ENCODE measurements around the gene YIPF2. TPM values are rescaled to one million over a fixed set of nuclear protein-coding genes. Genes with fewer than 3 reads are reported as not detected.

Gene YIPF2
- polyA plus RNA-seq, 1 of the 3 experiments (the other 2 are of a cell fraction) = 61.3 TPM

- H3K4me2 ChIP-seq = peak overlapping the region; percentile 59; the same call in 1 of the 2 replicates
These were observed 47.1 kb upstream of the YIPF2 start for GRCh38 chr19:10975374-10976130.

DNA sequence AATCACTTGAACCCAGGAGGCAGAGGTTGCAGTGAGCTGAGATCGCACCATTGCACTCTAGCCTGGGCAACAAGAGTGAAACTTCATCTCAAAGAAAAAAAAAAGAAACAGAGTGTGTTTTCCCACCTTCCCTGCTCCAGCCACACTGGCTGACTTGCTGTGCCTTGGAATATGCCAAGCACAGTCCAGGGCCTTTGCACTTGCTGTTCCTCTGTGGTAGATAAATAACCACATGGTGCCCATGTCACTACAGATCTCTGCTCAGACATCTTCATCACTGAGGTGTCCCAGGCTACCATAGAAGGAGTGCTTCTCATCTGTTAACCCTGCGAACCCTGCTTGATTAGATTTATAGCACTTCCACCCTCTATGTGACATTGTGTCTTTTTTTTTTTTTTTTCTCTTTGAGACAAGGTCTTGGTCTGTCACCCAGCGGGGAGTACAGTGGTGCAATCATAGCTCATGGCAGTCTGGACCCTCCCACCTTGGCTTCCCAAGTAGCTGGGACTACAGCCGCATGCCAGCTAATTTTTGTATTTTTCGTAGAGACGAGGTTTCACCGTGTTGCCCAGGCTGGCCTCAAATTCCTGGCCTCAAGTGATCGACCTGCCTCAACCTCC is 42.8 kb upstream of the YIPF2 start:
- Histone ChIP-seq H3K9me2 (no peaks in the 10 kb centered on the region), H3K9me3 (no peaks in the 10 kb centered on the region), H3K27me3 (ENCODE audit: insufficient read depth) (no peaks in the 10 kb centered on the region), H3K79me2 (ENCODE audit: insufficient read depth) (peaks cover 100% of the 10 kb centered on the region), H3K4me2 (no peak overlapping the region), H3F3A (replicated peaks; ENCODE audit: insufficient read depth) (peaks cover 4% of the 10 kb centered on the region), H3K4me3 (ENCODE audit: low read depth in 2 of 2, low read length in 1 of 2) (no peak overlapping the region), H2AFZ (ENCODE audit: low read depth) (no peak overlapping the region), H3K9ac (no peak overlapping the region), H3K27ac (ENCODE audit: low read depth in 2 of 2, low read length in 1 of 2) (no peak overlapping the region), H3K36me3 (replicated peaks in 1 of 2; ENCODE audit: control insufficient read depth in 1 of 2, insufficient read depth in 2 of 2, low read length in 1 of 2) (no peaks in the 10 kb centered on the region), H3K4me1 (ENCODE audit: control insufficient read depth in 1 of 2, insufficient read depth in 2 of 2, low read depth in 1 of 2, low read length in 1 of 2) (peaks cover 5 to 7% of the 10 kb centered on the region in 2 experiments; a peak in 2 of 4 replicates), H4K20me1 (ENCODE audit: insufficient read depth) (peaks cover 87% of the 10 kb centered on the region)
- WGBS (ENCODE audit: low lambda C conversion rate) = 97% methylated on average over 8 of the region's 8 CpGs
- TF ChIP-seq POLR2AphosphoS5 (IDR thresholded peaks at IDR 0.05; ENCODE audit: low read depth, low read length) = no peak
- TF ChIP-seq FOSL2 (IDR thresholded peaks at IDR 0.05; ENCODE audit: borderline replicate concordance, low read depth) = no peak
- no peak for TF ChIP-seq NRF1 (IDR thresholded peaks at IDR 0.05; ENCODE audit: low read depth, low read length)
- TF ChIP-seq FOXJ3 (CRISPR knock-in tag; IDR thresholded peaks at IDR 0.05) = no peak
- TF ChIP-seq, protein P1, sequence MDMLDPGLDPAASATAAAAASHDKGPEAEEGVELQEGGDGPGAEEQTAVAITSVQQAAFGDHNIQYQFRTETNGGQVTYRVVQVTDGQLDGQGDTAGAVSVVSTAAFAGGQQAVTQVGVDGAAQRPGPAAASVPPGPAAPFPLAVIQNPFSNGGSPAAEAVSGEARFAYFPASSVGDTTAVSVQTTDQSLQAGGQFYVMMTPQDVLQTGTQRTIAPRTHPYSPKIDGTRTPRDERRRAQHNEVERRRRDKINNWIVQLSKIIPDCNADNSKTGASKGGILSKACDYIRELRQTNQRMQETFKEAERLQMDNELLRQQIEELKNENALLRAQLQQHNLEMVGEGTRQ (IDR thresholded peaks at IDR 0.05; ENCODE audit: borderline replicate concordance, low read depth, low read length) = no peak
- TF ChIP-seq, protein P2, sequence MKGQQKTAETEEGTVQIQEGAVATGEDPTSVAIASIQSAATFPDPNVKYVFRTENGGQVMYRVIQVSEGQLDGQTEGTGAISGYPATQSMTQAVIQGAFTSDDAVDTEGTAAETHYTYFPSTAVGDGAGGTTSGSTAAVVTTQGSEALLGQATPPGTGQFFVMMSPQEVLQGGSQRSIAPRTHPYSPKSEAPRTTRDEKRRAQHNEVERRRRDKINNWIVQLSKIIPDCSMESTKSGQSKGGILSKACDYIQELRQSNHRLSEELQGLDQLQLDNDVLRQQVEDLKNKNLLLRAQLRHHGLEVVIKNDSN (IDR thresholded peaks at IDR 0.05; ENCODE audit: borderline replicate concordance, low read depth) = no peak
- no peak for TF ChIP-seq GATA2 (CRISPR knock-in tag; IDR thresholded peaks at IDR 0.05)
- TF ChIP-seq, protein P3, sequence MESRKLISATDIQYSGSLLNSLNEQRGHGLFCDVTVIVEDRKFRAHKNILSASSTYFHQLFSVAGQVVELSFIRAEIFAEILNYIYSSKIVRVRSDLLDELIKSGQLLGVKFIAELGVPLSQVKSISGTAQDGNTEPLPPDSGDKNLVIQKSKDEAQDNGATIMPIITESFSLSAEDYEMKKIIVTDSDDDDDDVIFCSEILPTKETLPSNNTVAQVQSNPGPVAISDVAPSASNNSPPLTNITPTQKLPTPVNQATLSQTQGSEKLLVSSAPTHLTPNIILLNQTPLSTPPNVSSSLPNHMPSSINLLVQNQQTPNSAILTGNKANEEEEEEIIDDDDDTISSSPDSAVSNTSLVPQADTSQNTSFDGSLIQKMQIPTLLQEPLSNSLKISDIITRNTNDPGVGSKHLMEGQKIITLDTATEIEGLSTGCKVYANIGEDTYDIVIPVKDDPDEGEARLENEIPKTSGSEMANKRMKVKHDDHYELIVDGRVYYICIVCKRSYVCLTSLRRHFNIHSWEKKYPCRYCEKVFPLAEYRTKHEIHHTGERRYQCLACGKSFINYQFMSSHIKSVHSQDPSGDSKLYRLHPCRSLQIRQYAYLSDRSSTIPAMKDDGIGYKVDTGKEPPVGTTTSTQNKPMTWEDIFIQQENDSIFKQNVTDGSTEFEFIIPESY (IDR thresholded peaks at IDR 0.05; ENCODE audit: borderline replicate concordance, low read depth) = no peak
- no peak for TF ChIP-seq MEF2A (IDR thresholded peaks at IDR 0.05; ENCODE audit: borderline replicate concordance, low read depth)
- no peak for TF ChIP-seq TCF12 (IDR thresholded peaks at IDR 0.05)
- TF ChIP-seq RCOR1 (IDR thresholded peaks at IDR 0.05; ENCODE audit: low read length) = no peak
- TF ChIP-seq, protein P4, sequence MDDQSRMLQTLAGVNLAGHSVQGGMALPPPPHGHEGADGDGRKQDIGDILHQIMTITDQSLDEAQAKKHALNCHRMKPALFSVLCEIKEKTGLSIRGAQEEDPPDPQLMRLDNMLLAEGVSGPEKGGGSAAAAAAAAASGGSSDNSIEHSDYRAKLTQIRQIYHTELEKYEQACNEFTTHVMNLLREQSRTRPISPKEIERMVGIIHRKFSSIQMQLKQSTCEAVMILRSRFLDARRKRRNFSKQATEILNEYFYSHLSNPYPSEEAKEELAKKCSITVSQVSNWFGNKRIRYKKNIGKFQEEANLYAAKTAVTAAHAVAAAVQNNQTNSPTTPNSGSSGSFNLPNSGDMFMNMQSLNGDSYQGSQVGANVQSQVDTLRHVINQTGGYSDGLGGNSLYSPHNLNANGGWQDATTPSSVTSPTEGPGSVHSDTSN (IDR thresholded peaks at IDR 0.05) = no peak
- no peak for TF ChIP-seq EP300 (IDR thresholded peaks at IDR 0.05; ENCODE audit: borderline replicate concordance in 1 of 2, low read depth in 1 of 2, low read length in 1 of 2)
- no peak for TF ChIP-seq CTCF (IDR thresholded peaks at IDR 0.05)
- POLR2A ChIA-PET = interaction anchor here (1.2 kb wide), 1 partner anchor 10 kb away, joined by 4 read pairs; the partner anchor contains the start of gene SMARCA4
- DNase-seq = no peak
- CTCF ChIA-PET = no interaction called here

More at GRCh38 chr19:10975374-10976130, 47.1 kb upstream of the YIPF2 start:
- ChIA-PET CTCF (interaction anchor here (0.9 to 2.3 kb wide), 4 partner anchors 34 to 60 kb away, joined by 3 to 10 read pairs (median 4); no protein-coding TSS in a partner anchor), POLR2A (no interaction called here)
- H3K27ac ChIP-seq (ENCODE audit: low read depth in 2 of 2, low read length in 1 of 2) = peak overlapping the region in 1 of 2 experiments; percentile 33; a peak in 2 of 4 replicates
- H3K9me2 ChIP-seq = no peaks in the 10 kb centered on the region
- H3K4me3 ChIP-seq (ENCODE audit: low read depth in 2 of 2, low read length in 1 of 2) = no peak overlapping the region
- H3K36me3 ChIP-seq (replicated peaks in 1 of 2; ENCODE audit: control insufficient read depth in 1 of 2, insufficient read depth in 2 of 2, low read length in 1 of 2) = no peaks in the 10 kb centered on the region
- no peak for DNase-seq
- no peak for TF ChIP-seq RCOR1 (IDR thresholded peaks at IDR 0.05; ENCODE audit: low read length)
- H3K9ac ChIP-seq = no peak overlapping the region
- H3K79me2 ChIP-seq (ENCODE audit: insufficient read depth) = peaks cover 100% of the 10 kb centered on the region
- peaks cover 91% of the 10 kb centered on the region for H4K20me1 ChIP-seq (ENCODE audit: insufficient read depth)
- 86% methylated on average over 18 of the region's 19 CpGs for WGBS (ENCODE audit: low lambda C conversion rate)
- peaks cover 4% of the 10 kb centered on the region for H3F3A ChIP-seq (replicated peaks; ENCODE audit: insufficient read depth)
- H3K9me3 ChIP-seq = no peaks in the 10 kb centered on the region
- no peaks in the 10 kb centered on the region for H3K27me3 ChIP-seq (ENCODE audit: insufficient read depth)
- H3K4me1 ChIP-seq (ENCODE audit: control insufficient read depth in 1 of 2, insufficient read depth in 2 of 2, low read depth in 1 of 2, low read length in 1 of 2) = peaks cover 5 to 7% of the 10 kb centered on the region in 2 experiments; a peak in 2 of 4 replicates
- H2AFZ ChIP-seq (ENCODE audit: low read depth) = no peak overlapping the region
